HG02763 (cell line): ENCODE data around the gene HS3ST5.
"Not testable (repeated sequence)": the region's sequence is repeated elsewhere in the genome, so short reads cannot be mapped to it uniquely, and the experiment has no call there.

ENCODE experiments used
- ATAC-seq: cut with Tn5 transposase; IDR thresholded peaks from one replicate; pipeline ENCODE4 v1.9.1; 2021; ENCODE audit warnings: mild to moderate bottlenecking, moderate library complexity; ENCODE audit not compliant: unreplicated experiment

HS3ST5 gene

DNA sequence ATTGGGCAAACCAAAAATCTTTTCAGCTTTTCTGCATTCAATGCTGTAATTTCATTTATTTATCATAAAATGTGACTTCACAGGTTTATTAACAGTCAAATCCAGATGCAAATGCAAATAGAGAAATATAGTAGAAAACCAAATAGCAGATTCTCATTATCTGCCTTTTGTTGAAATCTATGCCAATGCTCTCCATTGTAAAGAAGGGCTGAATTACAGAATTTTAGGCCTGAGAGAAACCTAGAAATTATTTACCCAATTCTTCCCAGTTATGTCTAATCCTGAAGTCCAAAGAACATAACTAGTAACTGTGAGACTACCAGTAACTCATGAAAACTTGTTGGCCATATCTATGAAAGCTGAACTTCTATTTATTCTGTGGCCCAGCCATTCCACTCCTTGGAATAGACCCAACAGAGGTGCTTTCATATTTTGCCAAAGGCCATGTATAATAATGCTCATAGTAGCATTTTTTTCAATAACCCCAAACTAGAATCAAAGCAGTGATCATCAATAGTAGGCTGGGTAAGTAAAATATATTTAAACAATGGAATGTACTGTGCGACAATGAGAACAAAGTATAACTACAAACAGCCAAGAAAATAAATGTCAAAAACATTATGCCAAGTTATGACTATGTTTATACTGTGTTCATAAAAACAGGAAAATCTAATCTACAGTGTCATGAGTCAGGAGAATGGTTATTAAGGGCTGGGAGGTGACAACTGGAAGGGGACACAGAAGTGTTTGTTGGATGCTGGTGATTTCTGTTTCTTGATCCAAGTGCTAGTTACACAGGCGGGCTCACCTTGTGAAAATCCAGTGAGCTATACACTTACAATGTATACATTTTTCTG lies 183.8 kb downstream of the HS3ST5 start:
- ATAC-seq: no peak

DNA sequence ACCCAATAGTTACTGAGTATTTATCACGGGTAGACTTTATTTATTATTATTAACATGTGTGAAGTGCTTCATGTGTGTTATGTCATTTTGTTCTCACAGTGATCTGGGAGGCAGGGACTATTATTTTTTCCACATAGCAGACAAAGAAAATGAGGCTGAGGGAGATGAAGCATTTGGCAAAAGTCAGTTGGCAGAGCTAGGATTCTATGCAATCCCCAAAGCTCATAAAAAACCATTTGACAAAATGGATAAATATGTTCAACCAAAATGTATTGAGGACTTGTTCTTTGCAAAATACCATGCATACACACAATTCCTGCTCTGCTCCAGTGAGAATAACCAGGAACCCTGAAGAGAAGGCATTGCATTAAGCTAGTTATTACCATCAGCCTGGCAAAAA lies 184.4 kb downstream of the HS3ST5 start:
- no peak for ATAC-seq

DNA sequence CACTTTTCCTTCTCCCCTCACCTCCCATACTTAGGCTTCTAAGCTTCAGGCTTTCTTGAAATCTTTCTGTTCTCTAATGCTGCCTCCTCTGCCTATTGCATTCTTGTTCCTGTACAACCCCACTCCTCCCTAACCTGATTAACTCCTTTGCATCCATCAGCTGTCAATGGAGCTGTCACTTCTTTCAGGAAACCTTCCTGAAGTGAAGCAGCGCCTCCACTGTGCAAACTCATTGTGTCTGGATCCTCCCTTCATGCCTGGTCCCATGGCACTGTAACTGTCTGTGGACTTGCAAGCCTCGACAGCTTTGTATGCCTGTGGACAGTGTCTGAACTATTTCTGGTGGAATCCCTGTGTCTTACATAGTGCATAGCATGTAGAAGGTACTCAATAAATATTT lies 185.0 kb downstream of the HS3ST5 start:
- no peak for ATAC-seq

DNA sequence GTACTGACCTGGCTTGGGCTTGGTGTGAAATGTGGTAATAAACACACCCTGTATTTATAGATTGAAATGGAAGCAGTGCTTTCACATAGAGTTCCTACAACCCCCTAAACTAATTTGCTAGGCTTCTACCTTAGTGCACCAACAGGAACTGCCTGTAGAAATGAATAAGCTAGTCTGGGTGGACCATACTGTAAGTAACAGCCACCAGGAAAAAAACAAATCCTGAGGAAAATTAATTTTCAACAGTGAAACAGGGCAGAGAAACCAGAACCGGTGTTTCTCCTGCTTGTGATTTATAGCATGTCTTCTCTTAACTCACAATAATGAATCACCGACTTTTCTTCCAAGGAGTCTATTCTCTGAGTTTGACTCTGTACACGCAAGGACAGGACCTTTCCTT lies 187.1 kb downstream of the HS3ST5 start:
- ATAC-seq: no peak

DNA sequence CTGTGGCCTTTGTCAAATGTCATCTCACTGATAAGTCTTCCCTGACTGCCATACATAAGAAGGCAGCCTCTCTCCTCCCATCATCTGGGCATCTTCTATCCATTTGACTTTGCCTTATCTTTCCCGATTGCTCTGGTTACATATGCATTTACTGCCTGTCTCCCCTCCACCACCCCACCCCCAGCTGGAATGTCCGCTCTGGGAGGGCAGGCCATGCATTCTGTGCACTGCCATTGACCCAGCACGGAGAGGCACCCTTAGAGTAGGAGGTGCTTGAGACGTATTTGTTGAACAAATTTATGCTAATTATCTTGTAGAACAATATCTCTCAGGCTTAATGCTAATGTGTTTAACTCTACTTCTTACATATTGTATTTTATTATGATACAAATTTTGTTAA lies 188.0 kb downstream of the HS3ST5 start:
- no peak for ATAC-seq

DNA sequence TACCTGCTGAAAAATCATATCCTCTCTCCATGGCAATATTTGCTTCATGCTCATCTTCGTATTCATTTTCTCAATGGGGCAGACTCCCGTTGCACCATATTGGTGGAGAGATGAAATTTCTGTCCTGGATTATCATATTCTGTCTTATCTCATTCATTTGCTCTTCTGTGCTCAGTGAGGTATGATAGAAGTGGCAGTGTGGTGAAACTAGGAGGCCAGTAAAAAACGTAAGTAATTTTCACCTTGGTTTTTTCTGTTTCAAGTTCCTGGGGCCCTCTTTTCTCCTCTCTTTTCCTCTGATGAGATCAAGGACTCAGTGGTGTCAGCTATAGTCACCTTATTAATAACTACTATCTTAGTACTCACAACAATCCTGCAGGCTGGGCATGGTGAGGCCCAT lies 189.4 kb downstream of the HS3ST5 start:
- ATAC-seq: no peak

DNA sequence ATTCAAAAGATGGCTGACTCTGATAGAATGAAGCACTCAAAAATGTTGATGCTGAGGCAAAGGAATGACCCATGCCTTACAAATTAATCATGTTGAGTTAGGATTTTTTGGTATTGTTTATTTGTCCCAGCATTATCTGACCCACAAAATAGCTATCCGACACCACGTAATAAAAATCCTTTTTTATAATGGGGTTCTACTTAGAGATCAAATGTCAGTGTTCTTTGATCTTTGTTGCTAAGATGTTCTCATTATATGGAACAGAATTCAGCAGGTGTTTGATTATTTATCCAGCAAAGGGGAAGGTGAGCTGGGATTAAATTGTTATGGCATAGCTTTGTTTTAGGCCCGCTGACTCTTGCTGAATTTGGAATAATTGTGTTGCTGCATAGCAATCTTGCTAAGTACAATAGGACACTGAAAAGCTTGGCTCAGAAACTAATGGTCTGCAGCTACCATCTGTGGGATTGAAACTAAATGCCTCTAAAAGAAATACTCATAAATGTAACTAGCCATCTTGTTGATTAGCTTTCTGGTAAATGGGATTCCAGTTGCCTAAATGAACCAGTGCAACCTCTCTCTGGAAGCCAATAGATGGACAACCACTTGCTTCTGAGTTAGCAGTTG lies 191.6 kb downstream of the HS3ST5 start:
- no peak for ATAC-seq

DNA sequence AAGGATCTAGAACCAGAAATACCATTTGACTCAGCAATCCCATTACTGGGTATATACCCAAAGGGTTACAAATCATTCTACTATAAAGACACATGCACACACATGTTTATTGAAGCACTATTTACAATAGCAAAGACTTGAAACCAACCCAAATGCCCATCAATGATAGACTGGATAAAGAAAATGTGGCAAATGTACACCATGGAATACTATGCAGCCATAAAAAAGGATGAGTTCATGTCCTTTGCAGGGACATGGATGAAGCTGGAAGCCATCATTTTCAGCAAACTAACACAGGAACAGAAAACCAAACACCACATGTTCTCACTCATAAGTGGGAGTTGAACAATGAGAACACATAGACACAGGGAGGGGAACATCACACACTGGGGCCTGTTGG lies 193.6 kb downstream of the HS3ST5 start:
- not testable (repeated sequence) for ATAC-seq

DNA sequence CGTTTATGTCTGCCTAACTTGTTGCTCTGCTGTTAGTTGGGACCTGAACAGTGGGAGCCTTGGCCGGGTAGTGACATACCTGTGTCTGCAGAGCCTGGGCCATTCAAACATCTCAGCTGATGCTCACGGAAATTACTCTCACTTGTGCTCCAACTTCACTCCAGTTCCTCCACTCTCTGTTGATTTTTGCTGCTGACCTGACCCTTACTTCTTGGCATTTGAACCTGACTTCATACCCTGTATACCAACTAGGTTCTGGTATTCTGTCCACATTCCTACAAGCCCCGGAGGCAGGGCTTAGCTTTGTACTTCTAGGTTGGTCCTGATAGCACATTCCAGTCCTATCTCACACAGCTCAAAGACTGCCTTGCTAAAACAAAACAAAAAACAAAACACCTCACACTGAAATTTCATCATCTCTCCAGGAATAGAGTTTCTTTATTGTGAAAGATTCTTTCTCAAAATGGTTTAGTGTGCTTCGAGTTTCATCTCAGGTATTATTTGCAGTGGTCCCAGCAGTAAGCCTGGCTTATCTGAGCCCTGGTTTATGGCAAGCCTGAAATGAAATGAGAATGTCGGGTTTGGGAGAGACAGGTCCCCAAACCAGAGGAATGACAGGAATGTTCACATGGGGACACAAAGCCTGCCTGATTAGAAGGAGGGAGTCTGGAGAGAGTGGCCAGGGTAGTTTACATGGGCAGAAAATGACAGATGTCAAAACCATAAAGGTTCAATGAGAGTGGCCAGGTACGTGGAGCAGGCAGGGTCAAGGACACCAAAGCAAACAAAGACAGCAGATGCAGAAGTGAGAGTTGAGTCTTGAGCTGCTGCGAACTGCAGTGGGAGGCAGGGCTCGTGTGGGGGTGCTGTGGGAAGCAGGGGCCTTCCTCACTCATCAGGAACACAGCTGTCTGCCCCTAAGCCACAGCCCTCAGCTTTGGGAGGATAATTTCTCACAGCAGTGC lies 197.7 kb downstream of the HS3ST5 start:
- no peak for ATAC-seq

DNA sequence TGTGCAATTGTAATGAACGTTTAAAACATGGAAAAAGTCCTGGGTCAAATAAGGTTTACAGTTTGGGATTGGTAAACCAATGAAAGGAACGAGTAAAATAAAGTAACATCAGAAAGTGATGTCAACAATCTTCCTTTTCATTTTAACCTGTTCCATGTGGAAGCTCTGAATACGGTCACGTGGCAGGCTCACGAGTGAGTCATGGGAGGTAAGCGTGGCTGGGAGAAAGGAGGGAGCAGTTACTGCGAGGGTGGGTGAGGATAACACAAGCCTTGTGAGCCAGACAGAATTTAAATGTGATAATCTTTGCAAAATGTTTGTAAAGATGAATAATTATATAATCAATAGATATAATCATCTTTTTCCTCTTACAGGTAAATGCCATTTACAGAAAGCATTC lies 200.6 kb downstream of the HS3ST5 start:
- no peak for ATAC-seq

DNA sequence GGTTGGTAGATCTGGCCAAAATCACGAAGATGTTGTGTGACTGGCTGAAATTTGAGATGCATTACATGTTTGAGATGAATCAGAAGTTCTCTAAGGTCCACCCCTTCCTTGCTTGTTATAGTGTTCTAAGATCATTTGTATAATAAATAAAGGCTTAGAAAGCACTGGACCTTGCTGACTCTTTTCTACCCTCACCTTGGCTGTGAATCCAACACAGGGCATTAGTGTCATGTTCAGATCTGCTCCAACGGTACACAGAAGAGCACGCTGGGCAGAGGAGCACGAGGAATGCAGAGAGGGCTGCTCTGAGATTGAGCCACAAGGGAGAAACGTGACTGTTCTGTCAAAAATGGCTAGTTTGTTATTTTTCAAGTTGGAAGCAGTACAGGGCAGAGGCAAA lies 202.4 kb downstream of the HS3ST5 start:
- no peak for ATAC-seq

DNA sequence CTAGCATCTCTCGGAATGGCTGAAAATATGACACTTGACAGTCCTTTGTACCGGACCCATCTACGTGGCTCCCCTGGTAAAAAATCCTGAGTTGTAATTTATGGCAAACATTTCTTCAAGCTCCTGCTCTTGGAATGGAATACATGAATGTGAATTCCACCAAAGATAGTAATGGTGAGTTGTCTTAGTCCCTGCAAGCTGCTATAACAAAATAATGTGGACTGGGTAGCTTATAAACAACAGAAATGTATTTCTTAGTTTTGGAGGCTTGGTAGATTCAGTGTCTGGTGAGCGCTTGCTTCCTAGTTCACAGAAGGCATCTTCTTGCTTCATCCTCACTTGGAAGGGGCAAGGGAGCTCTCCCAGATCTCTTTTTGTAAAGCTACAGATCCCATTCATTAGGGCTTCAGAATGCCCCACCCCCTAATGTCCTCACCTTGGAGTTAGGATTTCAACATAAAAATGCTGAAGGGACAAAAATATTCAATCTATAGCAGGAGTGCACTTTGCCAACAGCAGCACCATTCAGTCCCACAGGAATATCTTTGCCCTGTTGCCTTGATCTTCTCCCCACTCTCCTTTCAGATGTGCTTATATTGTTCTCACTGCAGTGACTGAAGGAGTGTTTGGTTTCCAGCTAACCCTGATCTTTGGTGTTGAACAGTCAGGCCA lies 204.1 kb downstream of the HS3ST5 start:
- no peak for ATAC-seq

DNA sequence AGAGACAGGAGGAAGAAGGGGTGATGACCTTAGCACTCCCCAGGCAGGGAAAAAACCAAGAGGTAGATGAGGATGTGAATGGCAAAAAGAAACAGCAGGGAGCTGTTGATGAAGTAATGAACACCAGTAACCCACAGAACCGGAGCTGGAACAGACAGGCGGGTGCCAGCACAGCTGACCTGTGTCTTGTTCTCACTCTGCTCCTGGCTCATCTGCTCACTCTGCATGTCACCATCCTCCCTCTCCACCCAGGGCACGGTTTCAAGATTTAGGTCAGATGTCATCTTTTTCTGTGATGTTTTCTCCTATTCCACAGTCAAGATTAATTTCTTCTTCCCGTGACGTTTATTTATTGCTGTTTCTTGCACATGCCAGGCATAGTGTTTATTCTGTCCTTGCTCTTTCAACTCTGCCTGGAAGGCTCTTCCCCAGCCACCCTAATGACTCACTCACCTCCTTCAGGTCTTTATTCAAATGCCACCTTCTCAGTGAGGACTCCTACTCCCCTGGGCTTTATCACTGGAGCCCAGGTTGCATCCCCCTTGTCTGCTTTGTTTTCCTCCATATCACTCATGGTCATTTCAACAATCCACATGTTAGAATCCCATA lies 207.4 kb downstream of the HS3ST5 start:
- no peak for ATAC-seq

DNA sequence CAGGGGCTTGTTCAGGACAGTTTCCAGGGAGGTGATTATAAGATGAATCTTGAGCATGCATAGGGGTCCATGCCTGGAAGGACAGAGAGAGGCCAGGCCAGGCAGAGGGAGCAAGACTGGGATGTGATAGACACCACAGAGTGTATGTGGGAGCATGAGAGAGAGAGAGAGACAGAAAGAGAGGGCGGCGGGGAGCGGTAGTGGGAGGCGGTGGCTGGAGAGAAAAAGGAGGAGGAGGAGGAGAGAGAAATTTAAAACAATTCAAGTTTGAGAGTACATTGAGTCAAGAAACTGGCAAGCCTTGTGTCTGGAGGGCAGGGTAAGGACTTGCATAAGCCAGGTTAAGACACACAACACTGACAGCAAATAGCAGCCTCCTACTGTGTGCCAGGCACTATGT lies 209.0 kb downstream of the HS3ST5 start:
- no peak for ATAC-seq

DNA sequence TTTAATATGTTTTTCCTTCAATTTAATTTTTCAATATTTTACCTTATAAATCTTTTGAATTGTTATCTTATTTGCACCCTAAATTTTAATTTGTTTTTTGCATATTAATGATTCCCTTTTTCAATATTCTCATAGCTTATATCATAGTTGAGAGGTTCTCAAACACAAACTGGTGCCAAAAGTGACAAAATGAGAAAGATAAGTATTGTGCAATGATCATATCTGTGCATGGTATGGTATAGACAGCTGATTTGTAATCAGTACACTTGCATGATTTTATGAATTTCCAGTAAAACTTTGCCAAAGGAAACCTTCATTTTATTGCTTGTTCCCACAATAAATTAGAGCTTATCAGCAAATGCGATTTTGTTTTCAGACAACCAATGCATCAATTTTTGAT lies 210.9 kb downstream of the HS3ST5 start:
- ATAC-seq: no peak

DNA sequence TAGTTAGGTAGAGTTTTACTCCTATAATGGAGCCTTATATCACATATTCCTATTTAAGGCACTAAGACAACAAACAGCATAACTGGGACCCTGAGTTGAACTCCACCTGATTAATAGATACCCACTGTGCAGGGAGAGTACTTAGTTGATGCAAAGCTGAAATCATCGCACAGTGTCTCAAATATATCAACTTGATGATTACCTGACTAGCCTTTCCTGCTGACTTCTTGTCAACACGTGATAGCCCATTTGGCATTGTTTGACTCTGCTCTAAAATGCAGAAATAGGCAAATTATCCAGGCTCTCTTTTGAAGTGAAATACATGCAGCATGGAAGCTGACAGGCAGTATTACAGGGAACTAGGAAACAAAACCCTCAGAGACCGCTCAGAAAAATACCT lies 217.2 kb downstream of the HS3ST5 start:
- ATAC-seq: no peak

DNA sequence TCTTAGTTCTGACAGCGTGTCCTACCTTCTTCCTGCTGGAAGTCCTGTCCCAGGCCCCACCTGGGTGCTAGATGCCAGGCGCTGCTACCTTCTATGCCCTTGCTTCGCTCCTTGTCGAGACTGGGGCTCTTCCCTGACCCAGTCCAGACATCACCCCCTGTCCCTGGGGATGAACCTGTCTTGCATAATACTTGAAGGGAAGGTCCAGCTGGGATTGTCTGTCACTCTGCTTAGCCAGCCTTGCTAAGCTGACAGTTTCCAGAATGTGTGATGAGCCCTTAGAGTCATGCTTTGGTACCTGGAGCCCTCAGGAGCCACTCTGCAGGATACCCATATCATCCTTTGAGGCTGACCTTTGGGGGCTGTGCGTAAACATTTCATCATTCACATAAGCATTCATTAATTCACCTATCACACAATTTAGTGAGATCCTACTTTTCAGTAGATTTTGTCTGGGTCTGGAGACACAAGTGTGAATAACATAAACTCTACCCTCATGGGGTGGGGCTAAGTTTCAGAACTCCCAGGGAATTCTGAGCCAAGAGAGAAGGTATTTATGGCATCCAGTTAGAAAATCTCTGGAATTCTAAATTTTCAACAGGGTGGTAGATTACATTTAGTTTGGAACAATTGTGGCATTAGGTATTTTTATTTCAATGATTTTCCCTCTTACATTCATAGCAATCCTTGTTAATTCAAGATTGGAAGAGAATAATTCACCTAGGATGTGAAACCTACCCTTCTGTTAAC lies 220.7 kb downstream of the HS3ST5 start:
- ATAC-seq: no peak

DNA sequence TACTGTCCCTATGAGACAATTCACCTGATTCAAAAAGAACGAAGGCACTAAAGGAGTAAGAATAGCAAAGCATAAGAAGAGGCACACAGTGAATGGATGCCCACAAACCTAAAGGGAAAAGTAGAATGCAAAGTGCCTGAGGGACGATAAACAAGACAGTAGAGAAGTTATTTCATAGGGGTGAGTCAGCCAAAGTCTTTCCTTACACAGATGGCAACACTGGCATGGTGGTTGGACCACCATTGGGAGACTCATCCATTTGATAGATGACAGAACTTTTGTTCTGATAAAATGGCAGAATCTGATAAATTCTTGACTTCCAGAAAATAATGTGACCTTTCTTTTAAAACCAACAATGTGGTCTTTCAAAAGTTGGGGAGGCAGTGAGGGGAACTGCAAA lies 223.8 kb downstream of the HS3ST5 start:
- ATAC-seq: no peak

DNA sequence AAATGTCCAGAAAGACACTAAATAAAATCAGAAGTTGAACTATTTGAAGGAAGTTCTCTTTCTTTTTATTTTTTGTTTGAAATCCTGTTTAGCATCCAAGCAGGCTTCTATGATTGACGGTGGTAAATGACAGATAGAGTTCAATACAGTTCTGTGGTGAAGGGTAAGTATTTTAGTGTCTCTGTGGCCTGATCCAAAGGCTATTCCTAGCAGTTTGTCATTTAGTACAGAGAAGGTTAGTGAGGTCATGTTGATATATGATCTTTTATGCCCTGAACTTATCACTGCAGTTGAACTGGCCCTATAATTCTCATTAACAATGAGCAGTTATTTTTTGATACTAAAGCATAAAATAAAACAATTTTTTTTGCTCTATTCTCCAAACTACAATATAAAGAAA lies 227.2 kb downstream of the HS3ST5 start:
- no peak for ATAC-seq
